AG09309 (cell line): Measurements from ENCODE around the gene MND1.

Source experiments
- DNase-seq: peaks from one replicate; pipeline ENCODE4 v3.0.0-alpha.2; 2010; ENCODE audit warnings: low read depth
- H3K4me3 ChIP-seq: 2 replicates; pipeline ENCODE4 v1.5.1; 2011; ENCODE audit warnings: mild to moderate bottlenecking, low read depth, low read length, moderate library complexity; ENCODE audit not compliant: control insufficient read depth
- TF ChIP-seq, protein P1 (sequence below): IDR thresholded peaks from 2 replicates; pipeline ENCODE4 v1.5.1; 2011; ENCODE audit warnings: mild to moderate bottlenecking, low read depth, low read length, inconsistent platforms; ENCODE audit not compliant: insufficient read depth, control insufficient read depth; ENCODE audit errors: missing control alignments

Gene MND1

DNA sequence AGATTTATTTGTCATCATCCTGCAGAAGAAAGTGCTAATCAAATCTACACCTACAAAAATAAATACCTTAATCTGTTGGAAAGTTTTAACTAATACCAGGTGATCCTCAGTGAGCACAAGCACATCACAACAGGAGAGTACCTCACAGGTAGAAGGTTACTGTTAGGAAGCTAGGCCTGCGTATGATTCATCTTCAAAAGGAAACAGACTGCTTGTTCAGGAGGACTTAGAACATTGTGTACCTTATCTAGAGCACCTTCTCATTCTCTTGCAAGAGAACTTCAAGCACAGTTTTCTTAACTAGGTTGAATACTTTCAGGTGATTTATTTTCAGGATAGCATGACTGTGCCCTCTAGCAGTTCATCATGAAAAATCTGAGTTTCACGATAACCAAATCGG is 54.2 kb downstream of the MND1 start:
- H3K4me3 ChIP-seq: no peak overlapping the region
- TF ChIP-seq, protein P1, sequence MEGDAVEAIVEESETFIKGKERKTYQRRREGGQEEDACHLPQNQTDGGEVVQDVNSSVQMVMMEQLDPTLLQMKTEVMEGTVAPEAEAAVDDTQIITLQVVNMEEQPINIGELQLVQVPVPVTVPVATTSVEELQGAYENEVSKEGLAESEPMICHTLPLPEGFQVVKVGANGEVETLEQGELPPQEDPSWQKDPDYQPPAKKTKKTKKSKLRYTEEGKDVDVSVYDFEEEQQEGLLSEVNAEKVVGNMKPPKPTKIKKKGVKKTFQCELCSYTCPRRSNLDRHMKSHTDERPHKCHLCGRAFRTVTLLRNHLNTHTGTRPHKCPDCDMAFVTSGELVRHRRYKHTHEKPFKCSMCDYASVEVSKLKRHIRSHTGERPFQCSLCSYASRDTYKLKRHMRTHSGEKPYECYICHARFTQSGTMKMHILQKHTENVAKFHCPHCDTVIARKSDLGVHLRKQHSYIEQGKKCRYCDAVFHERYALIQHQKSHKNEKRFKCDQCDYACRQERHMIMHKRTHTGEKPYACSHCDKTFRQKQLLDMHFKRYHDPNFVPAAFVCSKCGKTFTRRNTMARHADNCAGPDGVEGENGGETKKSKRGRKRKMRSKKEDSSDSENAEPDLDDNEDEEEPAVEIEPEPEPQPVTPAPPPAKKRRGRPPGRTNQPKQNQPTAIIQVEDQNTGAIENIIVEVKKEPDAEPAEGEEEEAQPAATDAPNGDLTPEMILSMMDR: no peak
- DNase-seq: no peak

GRCh38 chr4:153399358-153399757 is 54.9 kb downstream of the MND1 start:
- TF ChIP-seq, protein P1: no peak
- DNase-seq: no peak
- no peak overlapping the region for H3K4me3 ChIP-seq

GRCh38 chr4:153401501-153401900 is 57.0 kb downstream of the MND1 start:
- DNase-seq: no peak
- TF ChIP-seq, protein P1: no peak
- H3K4me3 ChIP-seq: no peak overlapping the region

DNA sequence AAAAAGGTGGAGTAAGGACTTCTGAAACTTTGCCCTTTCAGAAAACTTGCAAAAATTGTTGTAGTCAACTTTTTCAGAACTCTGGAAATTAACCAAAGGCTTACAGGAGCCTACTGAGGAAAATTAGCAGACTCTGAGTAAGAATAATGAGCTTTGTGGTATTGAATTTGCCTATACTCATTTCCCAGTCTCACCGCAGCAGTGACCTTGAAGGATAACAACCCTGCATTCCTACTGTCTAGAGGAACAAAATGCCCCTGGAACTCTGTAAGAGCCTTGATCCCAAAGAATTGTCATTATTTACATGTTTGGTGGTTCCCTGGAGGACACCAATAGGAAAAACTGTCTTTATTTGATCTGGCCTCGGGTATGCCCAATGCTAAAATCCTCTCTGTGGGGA is 57.9 kb downstream of the MND1 start:
- DNase-seq: no peak
- TF ChIP-seq, protein P1: no peak
- no peak overlapping the region for H3K4me3 ChIP-seq

- DNase-seq: no peak
- H3K4me3 ChIP-seq: no peak overlapping the region
- TF ChIP-seq, protein P1: no peak
These were observed 59.2 kb downstream of the MND1 start for GRCh38 chr4:153403726-153404125.

GRCh38 chr4:153407906-153408305 is 63.4 kb downstream of the MND1 start:
- H3K4me3 ChIP-seq: no peak overlapping the region
- TF ChIP-seq, protein P1: no peak
- DNase-seq: no peak

GRCh38 chr4:153408932-153409331 is 64.4 kb downstream of the MND1 start:
- H3K4me3 ChIP-seq: no peak overlapping the region
- DNase-seq: no peak
- TF ChIP-seq, protein P1: no peak
